MG63 (cell line): Measurements from ENCODE around the gene DHODH. TPM values are rescaled to one million over a fixed set of nuclear protein-coding genes. Genes with fewer than 3 reads are reported as not detected.
"Not testable (repeated sequence)": the region's sequence is repeated elsewhere in the genome, so short reads cannot be mapped to it uniquely, and the experiment has no call there.

Experiments used
- DNase-seq: peaks from one replicate; pipeline ENCODE4 v3.0.0-alpha.2; 2020
- H3K27me3 ChIP-seq: fragments of 250-450 bp; sonication (Bioruptor Pico); 2 replicates; pipeline ENCODE4 v1.5.1; 2020; ENCODE audit warnings: mild to moderate bottlenecking, moderate library complexity
- H3K36me3 ChIP-seq: fragments of 250-450 bp; sonication (Bioruptor Pico); 2 replicates; pipeline ENCODE4 v1.5.1; 2020; ENCODE audit warnings: mild to moderate bottlenecking, moderate library complexity
- H3K4me3 ChIP-seq: fragments of 250-450 bp; sonication (Bioruptor Pico); 2 replicates; pipeline ENCODE4 v1.5.1; 2020; ENCODE audit warnings: mild to moderate bottlenecking, moderate library complexity
- H3K9me3 ChIP-seq: fragments of 250-450 bp; sonication (Bioruptor Pico); 2 replicates; pipeline ENCODE4 v1.5.1; 2020; ENCODE audit warnings: mild to moderate bottlenecking, moderate library complexity
- total RNA-seq: library from RNA; depleted of rRNA; stranded (reverse); fragments of >200 nt; shearing (Covaris generic); gene quantifications from 2 replicates; pipeline ENCODE4 v1.2.3, GENCODE V29; 2014; ENCODE audit warnings: low replicate concordance; rRNA removed

Gene DHODH
- total RNA-seq, 1 experiment from 2014 or later: 12.8 TPM

- H3K9me3 ChIP-seq: no peaks in the 10 kb centered on the region
- H3K4me3 ChIP-seq: no peak overlapping the region
- H3K36me3 ChIP-seq: no peaks in the 10 kb centered on the region
- no peaks in the 10 kb centered on the region for H3K27me3 ChIP-seq
- DNase-seq: no peak
These were observed 64.2 kb downstream of the DHODH start for GRCh38 chr16:72072514-72073342.

GRCh38 chr16:72073560-72074230 is 65.2 kb downstream of the DHODH start:
- H3K27me3 ChIP-seq: no peaks in the 10 kb centered on the region
- no peaks in the 10 kb centered on the region for H3K9me3 ChIP-seq
- no peak overlapping the region for H3K4me3 ChIP-seq
- no peak for DNase-seq
- no peaks in the 10 kb centered on the region for H3K36me3 ChIP-seq

GRCh38 chr16:72075067-72075466 is 66.5 kb downstream of the DHODH start:
- not testable (repeated sequence) for H3K9me3 ChIP-seq, H3K36me3 ChIP-seq, DNase-seq, H3K27me3 ChIP-seq, H3K4me3 ChIP-seq

Other genes starting within 250 kb of the DHODH start
- gene AP1G1, start 199.9 kb upstream of the DHODH start, total RNA-seq: 15.3 and 20.9 TPM in 2 replicates
- gene ATXN1L, start 162.8 kb upstream of the DHODH start, total RNA-seq: 1.2 and 6.5 TPM in 2 replicates
- 4.3 and 17.7 TPM in 2 replicates for gene ZNF821, start 124.6 kb upstream of the DHODH start, total RNA-seq
- 93.5 and 95.1 TPM in 2 replicates for gene IST1, start 113.2 kb upstream of the DHODH start, total RNA-seq
- gene PKD1L3, start 8.3 kb upstream of the DHODH start, total RNA-seq: not detected in 2 replicates
- gene HP, start 45.8 kb downstream of the DHODH start, total RNA-seq: not detected in 2 replicates
- gene HPR, start 54.5 kb downstream of the DHODH start, total RNA-seq: not detected in 2 replicates
- gene TXNL4B, start 84.9 kb downstream of the DHODH start, total RNA-seq: 7.5 and 10.1 TPM in 2 replicates
- 24.3 and 31.3 TPM in 2 replicates for gene DHX38, start 85.1 kb downstream of the DHODH start, total RNA-seq
- gene PMFBP1, start 163.4 kb downstream of the DHODH start, total RNA-seq: not detected in 2 replicates